ENCODE results near the gene TMEM169.

The TMEM169 gene

DNA sequence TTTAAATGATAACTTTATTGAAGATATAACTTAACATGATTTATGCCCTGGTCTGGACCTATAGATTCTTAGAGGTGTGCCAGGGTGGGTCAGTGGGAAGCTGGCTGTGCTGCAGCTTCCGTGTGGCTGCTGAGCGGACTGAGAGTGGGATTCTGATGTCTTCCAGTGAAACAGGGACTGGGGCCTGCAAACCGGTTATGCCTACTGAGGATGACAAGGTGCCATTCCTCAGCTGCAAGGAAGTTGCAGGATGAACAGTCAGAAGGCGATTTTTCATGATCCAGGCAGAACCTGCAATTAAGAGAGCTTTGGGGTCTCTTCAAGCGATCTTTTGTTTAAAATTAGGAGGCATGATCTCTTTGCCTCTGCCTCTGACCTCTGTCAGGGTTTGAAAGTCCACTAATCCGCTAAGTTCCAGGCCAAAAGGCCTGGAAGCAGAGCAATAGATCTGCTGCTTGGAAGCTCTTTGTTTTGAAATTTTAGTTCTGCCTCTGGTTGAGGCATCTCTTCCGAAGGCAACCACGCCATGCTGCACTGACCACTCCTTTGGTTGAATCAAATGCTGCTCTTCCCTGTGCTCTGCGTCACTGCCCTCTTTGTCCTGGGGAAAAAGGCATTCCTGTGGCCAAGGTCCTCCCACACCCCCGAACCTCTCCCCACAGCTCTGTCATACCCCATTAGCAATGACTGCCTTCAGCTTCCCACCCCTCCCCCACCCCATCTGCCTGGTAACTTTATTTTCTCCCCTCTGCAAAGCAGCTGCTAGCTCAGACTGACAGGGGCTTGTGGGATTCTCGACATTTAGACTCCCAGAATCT, 2.0 kb downstream of the TMEM169 start:
- Histone ChIP-seq H4K20me1 (ENCODE audit: control insufficient read depth, insufficient read depth, low read depth, low read length) (no peaks in the 10 kb centered on the region), H3K27ac (ENCODE audit: low read depth, low read length) (no peak overlapping the region), H3K79me2 (ENCODE audit: control insufficient read depth, low read length) (no peaks in the 10 kb centered on the region), H3K9me2 (replicated peaks; ENCODE audit: control insufficient read depth, low read length) (no peaks in the 10 kb centered on the region), H3K27me3 (ENCODE audit: control insufficient read depth, low read length) (peaks cover 29% of the 10 kb centered on the region), H3K4me3 (ENCODE audit: low read length) (no peak overlapping the region), H3K4me2 (ENCODE audit: low read length) (no peak overlapping the region), H3K9me3 (ENCODE audit: control insufficient read depth, insufficient read depth, low read length) (no peaks in the 10 kb centered on the region), H3K4me1 (ENCODE audit: control insufficient read depth, low read length) (peaks cover 4% of the 10 kb centered on the region; the same call in 1 of the 2 replicates), H3F3A (ENCODE audit: control insufficient read depth, insufficient read depth) (no peaks in the 10 kb centered on the region), H3K36me3 (ENCODE audit: control insufficient read depth, low read length) (no peaks in the 10 kb centered on the region)
- TF ChIP-seq EZH2phosphoT487 (IDR thresholded peaks at IDR 0.05; ENCODE audit: borderline replicate concordance, low read length) (no peak), CTCF (IDR thresholded peaks at IDR 0.05; ENCODE audit: low read depth, low read length, poor library complexity, severe bottlenecking) (no peak)

DNA sequence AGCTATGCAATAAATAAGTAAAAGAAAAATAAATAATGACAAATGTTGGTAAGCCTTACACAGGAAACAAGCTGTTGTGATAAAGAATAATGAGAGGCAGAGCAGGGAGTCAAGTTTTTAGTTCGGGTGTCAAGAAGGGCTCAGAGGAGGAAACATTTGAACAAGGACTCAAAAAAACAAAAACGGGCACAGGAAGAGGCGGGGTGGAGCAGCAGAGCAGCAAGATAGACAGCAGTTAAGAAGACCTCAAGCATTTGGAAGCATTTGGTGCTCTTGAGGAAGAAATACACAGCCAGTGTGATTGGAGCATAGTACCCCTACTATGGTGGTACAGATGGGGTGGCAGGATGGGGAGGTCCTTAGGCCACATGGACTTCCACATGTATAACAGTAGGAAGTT, 2.8 kb downstream of the TMEM169 start:
- H3K9me3 ChIP-seq (ENCODE audit: control insufficient read depth, insufficient read depth, low read length), result no peaks in the 10 kb centered on the region
- no peaks in the 10 kb centered on the region for H3K79me2 ChIP-seq (ENCODE audit: control insufficient read depth, low read length)
- H3K4me3 ChIP-seq (ENCODE audit: low read length), result no peak overlapping the region
- H3K9me2 ChIP-seq (replicated peaks; ENCODE audit: control insufficient read depth, low read length), result no peaks in the 10 kb centered on the region
- no peak overlapping the region for H3K27ac ChIP-seq (ENCODE audit: low read depth, low read length)
- TF ChIP-seq EZH2phosphoT487 (IDR thresholded peaks at IDR 0.05; ENCODE audit: borderline replicate concordance, low read length), result no peak
- no peak for TF ChIP-seq CTCF (IDR thresholded peaks at IDR 0.05; ENCODE audit: low read depth, low read length, poor library complexity, severe bottlenecking)
- no peak overlapping the region for H3K4me2 ChIP-seq (ENCODE audit: low read length)
- H3K27me3 ChIP-seq (ENCODE audit: control insufficient read depth, low read length), result peaks cover 29% of the 10 kb centered on the region
- peaks cover 4% of the 10 kb centered on the region; the same call in 1 of the 2 replicates for H3K4me1 ChIP-seq (ENCODE audit: control insufficient read depth, low read length)
- no peaks in the 10 kb centered on the region for H4K20me1 ChIP-seq (ENCODE audit: control insufficient read depth, insufficient read depth, low read depth, low read length)
- no peaks in the 10 kb centered on the region for H3F3A ChIP-seq (ENCODE audit: control insufficient read depth, insufficient read depth)
- H3K36me3 ChIP-seq (ENCODE audit: control insufficient read depth, low read length), result no peaks in the 10 kb centered on the region

- Histone ChIP-seq H3K27me3 (ENCODE audit: control insufficient read depth, low read length) (peaks cover 26% of the 10 kb centered on the region), H3K36me3 (ENCODE audit: control insufficient read depth, low read length) (no peaks in the 10 kb centered on the region), H3K4me2 (ENCODE audit: low read length) (no peak overlapping the region), H3K9me3 (ENCODE audit: control insufficient read depth, insufficient read depth, low read length) (no peaks in the 10 kb centered on the region), H3K4me1 (ENCODE audit: control insufficient read depth, low read length) (peaks cover 4% of the 10 kb centered on the region; the same call in 1 of the 2 replicates), H3K27ac (ENCODE audit: low read depth, low read length) (no peak overlapping the region), H4K20me1 (ENCODE audit: control insufficient read depth, insufficient read depth, low read depth, low read length) (no peaks in the 10 kb centered on the region), H3F3A (ENCODE audit: control insufficient read depth, insufficient read depth) (no peaks in the 10 kb centered on the region), H3K4me3 (ENCODE audit: low read length) (no peak overlapping the region), H3K9me2 (replicated peaks; ENCODE audit: control insufficient read depth, low read length) (no peaks in the 10 kb centered on the region), H3K79me2 (ENCODE audit: control insufficient read depth, low read length) (no peaks in the 10 kb centered on the region)
- TF ChIP-seq CTCF (IDR thresholded peaks at IDR 0.05; ENCODE audit: low read depth, low read length, poor library complexity, severe bottlenecking) (no peak), EZH2phosphoT487 (IDR thresholded peaks at IDR 0.05; ENCODE audit: borderline replicate concordance, low read length) (no peak)
Measured at GRCh38 chr2:216086207-216086893, 4.6 kb downstream of the TMEM169 start.
